ENCODE measurements around the gene WFDC12.

The WFDC12 gene

DNA sequence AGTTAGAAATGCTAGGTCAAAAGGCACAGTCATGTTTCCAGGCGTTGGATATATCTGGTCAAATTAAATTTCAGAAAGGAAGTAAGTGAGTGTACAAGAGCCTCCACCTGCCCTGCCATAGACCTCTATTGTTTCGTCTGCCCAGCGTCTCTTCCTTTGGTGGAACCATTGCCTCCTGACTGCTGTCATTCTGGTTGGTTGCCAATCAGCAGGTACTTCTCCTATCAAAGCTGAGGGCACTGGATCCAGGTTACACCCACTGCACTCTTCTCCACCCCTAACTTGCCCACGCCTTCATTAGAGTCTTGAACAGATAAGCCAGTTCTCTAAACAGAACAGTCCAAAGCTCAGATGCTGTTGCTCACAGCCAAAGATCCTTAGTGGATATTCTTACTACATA, 6.7 kb downstream of the WFDC12 start:
- no peak for DNase-seq (ENCODE audit: low read depth)
- TF ChIP-seq, protein P1, sequence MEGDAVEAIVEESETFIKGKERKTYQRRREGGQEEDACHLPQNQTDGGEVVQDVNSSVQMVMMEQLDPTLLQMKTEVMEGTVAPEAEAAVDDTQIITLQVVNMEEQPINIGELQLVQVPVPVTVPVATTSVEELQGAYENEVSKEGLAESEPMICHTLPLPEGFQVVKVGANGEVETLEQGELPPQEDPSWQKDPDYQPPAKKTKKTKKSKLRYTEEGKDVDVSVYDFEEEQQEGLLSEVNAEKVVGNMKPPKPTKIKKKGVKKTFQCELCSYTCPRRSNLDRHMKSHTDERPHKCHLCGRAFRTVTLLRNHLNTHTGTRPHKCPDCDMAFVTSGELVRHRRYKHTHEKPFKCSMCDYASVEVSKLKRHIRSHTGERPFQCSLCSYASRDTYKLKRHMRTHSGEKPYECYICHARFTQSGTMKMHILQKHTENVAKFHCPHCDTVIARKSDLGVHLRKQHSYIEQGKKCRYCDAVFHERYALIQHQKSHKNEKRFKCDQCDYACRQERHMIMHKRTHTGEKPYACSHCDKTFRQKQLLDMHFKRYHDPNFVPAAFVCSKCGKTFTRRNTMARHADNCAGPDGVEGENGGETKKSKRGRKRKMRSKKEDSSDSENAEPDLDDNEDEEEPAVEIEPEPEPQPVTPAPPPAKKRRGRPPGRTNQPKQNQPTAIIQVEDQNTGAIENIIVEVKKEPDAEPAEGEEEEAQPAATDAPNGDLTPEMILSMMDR (conservative IDR thresholded peaks at IDR 0.05; ENCODE audit: control insufficient read depth, insufficient read depth, low read depth, low read length) = no peak

DNA sequence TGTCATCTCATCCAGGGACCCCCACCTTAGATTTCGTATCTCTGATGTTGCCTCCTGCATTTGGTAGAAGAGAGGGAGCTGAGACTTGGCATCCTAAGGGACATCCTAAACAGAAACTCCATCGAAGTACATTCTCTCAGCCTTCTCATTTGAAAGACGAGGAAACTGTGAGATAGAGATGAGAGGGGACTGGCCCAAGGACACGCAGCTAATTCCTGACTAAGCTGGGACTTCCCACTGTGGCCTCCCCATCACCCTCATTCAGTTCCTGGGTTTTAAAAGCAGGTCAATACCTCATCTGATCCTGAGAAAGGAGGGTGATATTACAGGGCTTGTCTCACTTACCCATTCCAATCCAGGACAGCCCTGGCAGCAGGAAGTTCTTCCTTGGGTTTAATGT, 8.4 kb downstream of the WFDC12 start:
- TF ChIP-seq, protein P1 (conservative IDR thresholded peaks at IDR 0.05; ENCODE audit: control insufficient read depth, insufficient read depth, low read depth, low read length) = no peak
- DNase-seq (ENCODE audit: low read depth) = no peak

More for the DNA sequence above, 6.7 kb downstream of the WFDC12 start:
- H3K4me3 ChIP-seq (ENCODE audit: control insufficient read depth, low read depth, low read length) = no peak overlapping the region

DNA sequence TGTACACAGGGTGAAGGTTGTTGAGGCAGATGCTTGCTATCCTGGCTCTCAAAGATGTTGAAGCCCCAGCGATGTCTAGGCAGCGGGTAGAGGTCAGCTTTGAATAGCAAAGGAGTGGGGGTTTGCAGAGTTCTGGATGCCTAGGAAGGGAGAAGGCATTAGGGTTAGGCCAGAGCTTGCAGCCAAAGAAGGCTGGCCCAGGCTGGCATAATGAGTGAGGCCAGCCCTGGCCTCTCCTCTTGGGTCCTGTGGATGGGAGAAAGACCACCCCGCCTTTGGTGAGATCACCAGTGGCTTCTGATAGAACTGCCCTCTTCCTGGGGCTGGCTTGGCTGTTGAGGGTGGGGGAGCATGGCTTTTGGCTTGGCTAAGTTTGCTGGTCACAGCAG, 8.9 kb downstream of the WFDC12 start:
- DNase-seq (ENCODE audit: low read depth) = no peak
- H3K4me3 ChIP-seq (ENCODE audit: control insufficient read depth, low read depth, low read length) = no peak overlapping the region
- TF ChIP-seq, protein P1 (conservative IDR thresholded peaks at IDR 0.05; ENCODE audit: control insufficient read depth, insufficient read depth, low read depth, low read length) = no peak

More for the DNA sequence above, 8.4 kb downstream of the WFDC12 start:
- no peak overlapping the region for H3K4me3 ChIP-seq (ENCODE audit: control insufficient read depth, low read depth, low read length)

DNA sequence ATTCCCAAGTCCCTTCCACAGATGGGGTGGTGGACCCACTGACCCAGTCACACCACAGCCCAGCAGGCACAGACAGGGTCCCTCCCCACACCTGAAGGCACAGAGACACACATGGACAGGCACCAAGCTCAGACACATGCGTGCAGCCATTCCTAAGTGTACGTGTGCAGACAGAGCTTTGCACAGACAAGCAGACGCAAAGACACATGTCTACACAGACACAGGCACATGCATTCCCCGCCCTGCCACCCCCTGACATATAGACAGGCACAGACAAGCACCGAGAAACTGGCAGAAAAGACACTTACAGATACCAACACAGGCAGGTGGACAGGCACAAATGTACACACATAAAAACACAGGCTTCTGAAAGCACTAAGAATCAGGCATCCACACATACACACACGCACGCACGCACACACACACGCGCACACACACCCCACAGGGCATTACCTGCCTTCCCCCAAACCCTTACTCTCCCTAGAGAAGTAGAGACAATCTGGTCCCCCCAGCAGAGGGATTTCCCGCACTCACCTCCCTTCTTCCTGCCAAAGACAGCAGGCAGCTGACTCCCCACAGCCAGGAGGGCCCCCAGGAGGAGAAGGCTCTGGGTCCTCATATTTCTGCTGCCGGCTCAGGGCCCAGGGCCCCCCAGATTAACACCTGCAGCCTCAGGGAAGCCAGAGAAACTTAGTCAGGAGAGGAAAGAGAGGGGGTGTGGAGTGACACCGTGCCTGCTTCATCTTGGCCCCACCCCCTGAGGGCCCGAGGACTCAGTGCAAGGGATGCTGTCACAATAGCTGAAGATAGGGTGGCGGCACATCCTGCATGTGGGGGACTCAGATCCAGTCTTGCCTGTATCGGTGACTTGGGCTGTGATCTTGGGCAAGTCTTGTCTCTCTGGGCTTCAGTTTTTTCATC, 9.5 kb downstream of the WFDC12 start, which contains the start of gene WFDC5:
TSS of gene WFDC5 (minus strand) at position 710 of the 921 bp plus-strand sequence. CDS start at position 619, 91 bp downstream.
- TF ChIP-seq, protein P1 (conservative IDR thresholded peaks at IDR 0.05; ENCODE audit: control insufficient read depth, insufficient read depth, low read depth, low read length) = no peak
- no peak within 1 kb of the TSS for H3K4me3 ChIP-seq (ENCODE audit: control insufficient read depth, low read depth, low read length)
- no peak for DNase-seq (ENCODE audit: low read depth)

DNA sequence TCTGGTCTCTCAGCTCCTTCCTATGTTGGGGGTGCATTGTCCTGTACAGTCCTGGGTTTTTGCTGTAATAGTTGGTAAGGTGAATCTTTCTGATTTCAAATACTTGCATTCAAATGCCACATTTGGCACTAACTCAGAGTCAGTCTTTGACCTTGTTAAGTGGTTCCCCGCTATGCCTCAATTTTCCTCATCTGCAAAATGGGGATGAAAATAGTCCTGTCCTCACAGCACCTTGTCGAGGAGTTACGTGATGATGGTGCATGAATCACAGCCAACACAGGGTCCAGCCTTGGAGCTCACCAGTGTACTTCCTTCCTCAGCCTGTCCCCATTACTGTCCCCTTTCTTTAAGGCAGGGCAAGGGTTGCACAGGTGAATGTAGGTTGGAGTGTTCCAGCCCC, 10.4 kb downstream of the WFDC12 start:
- no peak for DNase-seq (ENCODE audit: low read depth)
- H3K4me3 ChIP-seq (ENCODE audit: control insufficient read depth, low read depth, low read length) = no peak overlapping the region
- TF ChIP-seq, protein P1 (conservative IDR thresholded peaks at IDR 0.05; ENCODE audit: control insufficient read depth, insufficient read depth, low read depth, low read length) = no peak

DNA sequence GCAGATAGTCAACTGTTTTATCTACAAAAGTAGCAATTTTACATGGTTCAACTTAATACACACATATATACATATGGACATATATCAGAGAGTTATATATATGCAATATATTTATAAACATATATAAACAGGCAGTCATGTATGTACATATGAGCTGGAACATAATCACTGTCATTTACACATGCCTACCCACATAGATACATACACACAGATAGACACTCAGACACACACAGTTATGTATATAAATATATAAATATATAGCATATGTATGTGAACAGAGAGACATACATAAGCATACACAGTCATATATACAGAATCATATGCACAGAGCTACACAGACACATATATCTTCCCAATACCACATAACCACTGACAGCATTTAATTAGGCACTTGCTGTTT, 11.5 kb downstream of the WFDC12 start:
- TF ChIP-seq, protein P1 (conservative IDR thresholded peaks at IDR 0.05; ENCODE audit: control insufficient read depth, insufficient read depth, low read depth, low read length) = no peak
- no peak overlapping the region for H3K4me3 ChIP-seq (ENCODE audit: control insufficient read depth, low read depth, low read length)
- no peak for DNase-seq (ENCODE audit: low read depth)

All from fibroblast of mammary gland (primary cell).